Right ventricle myocardium superior (tissue), 1 donor: Measurements from ENCODE around the gene RCE1. TPM values are rescaled to one million over a fixed set of nuclear protein-coding genes. Genes with fewer than 3 reads are reported as not detected.

Experiments
- ATAC-seq: fragments of 200-7000 bp; cut with Tn5 transposase; one replicate; pipeline ENCODE4 v1.9.1; 2020; ENCODE audit warnings: mild to moderate bottlenecking; ENCODE audit not compliant: poor library complexity
- DNase-seq: peaks from one replicate; pipeline ENCODE4 v3.0.0-alpha.2; 2020
- intact Hi-C: fragments of 100-400 bp; cut with DNase I; formaldehyde crosslinking; loops from one replicate; pipeline ENCODE4 v1.11.2; 2022
- total RNA-seq: library from RNA; stranded (reverse); fragmentation: NEBNext Ultra II Directional; extraction: Animal tissue kit (Norgen Biotek cat#: 25700); gene quantifications from one replicate; pipeline ENCODE4 v1.2.1, GENCODE V29; 2021
- donor health status: DM: no; HTN: yes; CAD: no; lungs with severe emphysema.

RCE1 gene
- total RNA-seq, 1 donor from 2014 or later: 6.2 TPM

GRCh38 chr11:66854231-66854661 is 11.0 kb downstream of the RCE1 start:
- no peak for DNase-seq
- ATAC-seq: no peak
- intact Hi-C loops: no loop called here

GRCh38 chr11:66854729-66855211 is 11.5 kb downstream of the RCE1 start:
- intact Hi-C loops: no loop called here
- ATAC-seq (no peak), DNase-seq (no peak)

- peak; percentile 96 for ATAC-seq
- intact Hi-C loops: no loop called here
- DNase-seq: peak; percentile 97
Observed at GRCh38 chr11:66855574-66856495, 12.6 kb downstream of the RCE1 start.

- intact Hi-C loops: no loop called here
- DNase-seq: peak; percentile 60
Observed at GRCh38 chr11:66856496-66857233, 13.4 kb downstream of the RCE1 start, which contains the start of gene LRFN4. Gene LRFN4 (plus strand): TSS chr11:66857064. CDS start chr11:66857745, 681 bp downstream.

GRCh38 chr11:66857234-66857926 is 14.1 kb downstream of the RCE1 start:
- ATAC-seq (no peak), DNase-seq (no peak)
- intact Hi-C loops: no loop called here

More at GRCh38 chr11:66856496-66857233, 13.4 kb downstream of the RCE1 start, which contains the start of gene LRFN4:
- ATAC-seq: peak; percentile 51

GRCh38 chr11:66857927-66858185 is 14.6 kb downstream of the RCE1 start:
- intact Hi-C loops: no loop called here
- ATAC-seq (no peak), DNase-seq (no peak)

- ATAC-seq (no peak), DNase-seq (no peak)
- intact Hi-C loops: no loop called here
Observed at GRCh38 chr11:66858186-66858938, 15.1 kb downstream of the RCE1 start.

- intact Hi-C loops: no loop called here
- DNase-seq (no peak), ATAC-seq (no peak)
Observed at GRCh38 chr11:66858939-66859685, 15.9 kb downstream of the RCE1 start.

- ATAC-seq (no peak), DNase-seq (peak; percentile 17)
- intact Hi-C loops: no loop called here
Observed at GRCh38 chr11:66859686-66860448, 16.6 kb downstream of the RCE1 start.

- intact Hi-C loops: no loop called here
- peak; percentile 46 for DNase-seq
- ATAC-seq: no peak
Observed at GRCh38 chr11:66860449-66860831, 17.2 kb downstream of the RCE1 start.

GRCh38 chr11:66861038-66861773 is 18.0 kb downstream of the RCE1 start:
- no peak for ATAC-seq
- DNase-seq: no peak
- intact Hi-C loops: no loop called here

- DNase-seq: no peak
- intact Hi-C loops: no loop called here
- ATAC-seq: no peak
Observed at GRCh38 chr11:66861774-66862558, 18.7 kb downstream of the RCE1 start.

GRCh38 chr11:66862559-66863037 is 19.4 kb downstream of the RCE1 start:
- intact Hi-C loops: no loop called here
- DNase-seq: no peak
- no peak for ATAC-seq

- intact Hi-C loops: no loop called here
- ATAC-seq: no peak
- DNase-seq: no peak
Observed at GRCh38 chr11:66863428-66864125, 20.3 kb downstream of the RCE1 start.
